HG03095 (cell line): ENCODE measurements around the gene CNN3.

Experiments used
- ATAC-seq: cut with Tn5 transposase; IDR thresholded peaks from one replicate; pipeline ENCODE4 v1.9.1; 2021; ENCODE audit warnings: moderate library complexity; ENCODE audit not compliant: unreplicated experiment

The CNN3 gene

GRCh38 chr1:94858276-94858675 is 68.6 kb downstream of the CNN3 start:
- no peak for ATAC-seq

GRCh38 chr1:94856868-94857267 is 70.0 kb downstream of the CNN3 start:
- no peak for ATAC-seq

- no peak for ATAC-seq
Observed at GRCh38 chr1:94856004-94856403, 70.9 kb downstream of the CNN3 start.

GRCh38 chr1:94855307-94855700 is 71.6 kb downstream of the CNN3 start:
- no peak for ATAC-seq

GRCh38 chr1:94854458-94855306 is 72.2 kb downstream of the CNN3 start:
- peak; percentile 98 for ATAC-seq

- no peak for ATAC-seq
Observed at GRCh38 chr1:94852788-94853187, 74.1 kb downstream of the CNN3 start.

GRCh38 chr1:94851571-94851970 is 75.3 kb downstream of the CNN3 start:
- ATAC-seq, result no peak
